HepG2 (cell line): ENCODE results near the gene SEC61G. TPM values are rescaled to one million over a fixed set of nuclear protein-coding genes. Genes with fewer than 3 reads are reported as not detected.
A peak's percentile ranks its signal among the peaks of the same experiment; 100 is the strongest.

Experiments
- ATAC-seq: fragments of 200-7000 bp; cut with Tn5 transposase; 3 replicates; pipeline ENCODE4 v1.9.1; 2020; ENCODE audit warnings: mild to moderate bottlenecking, moderate library complexity
- BruUV-seq: library from RNA; stranded (reverse); fragments of 400-500 nt; replicated peaks from 2 replicates; lab custom pipeline; 2021; lab: Mats Ljungman, UMichigan
- CTCF ChIA-PET: fragments of 300-600 bp; formaldehyde crosslinking; extraction: SDS; loops from one replicate; lab custom pipeline; 2021; ENCODE audit warnings: low total read pairs, inconsistent platforms, low intra/inter-chr PET ratio; lab: Yijun Ruan, JAX
- POLR2A ChIA-PET: fragments of 350-600 bp; sonication (Branson Sonifier 250); formaldehyde crosslinking; loops from one replicate; lab custom pipeline; 2020; ENCODE audit warnings: antibody characterized with exemption, inconsistent platforms; lab: Yijun Ruan, JAX
- DNase-seq: peaks from one replicate; pipeline ENCODE4 v3.0.0-alpha.2; 2015; ENCODE audit warnings: low spot score
- FAIRE-seq: peaks from 3 replicates; lab custom pipeline; 2011; peaks lifted over from hg19 to GRCh38; lab: Jason Lieb, UNC
- H2AFZ ChIP-seq: one replicate; pipeline ENCODE4 v1.6.1; 2011; ENCODE audit warnings: low read length, inconsistent platforms
- H3K27ac ChIP-seq: fragments of 300-600 bp; 3 replicates; pipeline ENCODE4 v1.8.0; 2011; ENCODE audit warnings: mixed run types, mild to moderate bottlenecking, mixed read lengths, low read length, inconsistent platforms; ENCODE audit not compliant: insufficient read depth; ENCODE audit errors: extremely low read length
- H3K27me3 ChIP-seq, 2 experiments: fragments of 200-600 bp in 1 of 2; 2 replicates in 1 of 2; 3 replicates in 1 of 2; pipeline versions ENCODE4 v1.6.0 to v1.8.0; 2011; ENCODE audit warnings: low read length in 2 of 2, mild to moderate bottlenecking in 2 of 2, moderate library complexity in 2 of 2, inconsistent platforms in 1 of 2; ENCODE audit not compliant: insufficient read depth in 2 of 2, control insufficient read depth in 1 of 2
- H3K36me3 ChIP-seq, 2 experiments: fragments of 200-600 bp in 1 of 2; replicated peaks in 1 of 2; 2 replicates in 1 of 2; 3 replicates in 1 of 2; pipeline versions ENCODE4 v1.5.1 to v1.8.0; 2011; ENCODE audit warnings: low read length in 2 of 2, inconsistent platforms in 1 of 2; ENCODE audit not compliant: insufficient read depth in 2 of 2, control insufficient read depth in 1 of 2
- H3K4me1 ChIP-seq: 2 replicates; pipeline ENCODE4 v1.5.1; 2012; ENCODE audit warnings: low read length, inconsistent platforms; ENCODE audit not compliant: insufficient read depth
- H3K4me2 ChIP-seq: 2 replicates; pipeline ENCODE4 v1.6.0; 2011; ENCODE audit warnings: low read depth, low read length, inconsistent platforms
- H3K4me3 ChIP-seq, 3 experiments: fragments of 200-600 bp in 1 of 3; sonication (generic), shearing (Covaris generic) in 1 of 3; replicated peaks in 1 of 3; 2 replicates each; pipeline ENCODE4 v1.5.1; 2011 to 2016; ENCODE audit warnings: low read length in 3 of 3, inconsistent platforms in 2 of 3, low read depth in 2 of 3, mild to moderate bottlenecking in 2 of 3, control low read depth in 1 of 3, mixed read lengths in 1 of 3; ENCODE audit not compliant: insufficient read depth in 1 of 3
- H3K79me2 ChIP-seq: one replicate; pipeline ENCODE4 v1.6.1; 2011; ENCODE audit warnings: low read length, inconsistent platforms; ENCODE audit not compliant: insufficient read depth
- H3K9ac ChIP-seq: 2 replicates; pipeline ENCODE4 v1.6.0; 2011; ENCODE audit warnings: mild to moderate bottlenecking, low read depth, low read length, inconsistent platforms; ENCODE audit not compliant: insufficient read depth
- H3K9me3 ChIP-seq: 2 replicates; pipeline ENCODE4 v1.5.1; 2012; ENCODE audit warnings: mild to moderate bottlenecking, low read length
- H4K20me1 ChIP-seq: 2 replicates; pipeline ENCODE4 v1.6.0; 2011; ENCODE audit warnings: inconsistent platforms, mild to moderate bottlenecking, low read length, moderate library complexity; ENCODE audit not compliant: insufficient read depth
- KDM3A ChIP-seq: IDR thresholded peaks from 2 replicates; pipeline ENCODE4 v1.6.1; 2018; ENCODE audit warnings: low read depth, missing compliant biosample characterization
- MAFF ChIP-seq: IDR thresholded peaks from 2 replicates; pipeline ENCODE4 v1.6.1; 2011; ENCODE audit warnings: low read depth, low read length, improper control_type of control experiment
- NR1H2 ChIP-seq: sonication (generic); formaldehyde crosslinking; IDR thresholded peaks from 2 replicates; pipeline ENCODE4 v1.8.1; 2022; ENCODE audit warnings: low read depth, missing genetic modification reagents, borderline replicate concordance
- SKI ChIP-seq: fragments of 450-650 bp; IDR thresholded peaks from one replicate; pipeline ENCODE4 v1.6.1; 2018; ENCODE audit warnings: mild to moderate bottlenecking; ENCODE audit not compliant: partially characterized antibody
- ZFP1 ChIP-seq: IDR thresholded peaks from 2 replicates; pipeline ENCODE4 v1.6.1; 2016
- ZMYM2 ChIP-seq: sonication (generic); formaldehyde crosslinking; IDR thresholded peaks from 2 replicates; pipeline ENCODE4 v1.8.0; 2022; ENCODE audit warnings: mild to moderate bottlenecking, missing genetic modification reagents
- ZNF484 ChIP-seq: sonication (generic); formaldehyde crosslinking; IDR thresholded peaks from 2 replicates; pipeline ENCODE4 v1.5.1; 2020; ENCODE audit warnings: mild to moderate bottlenecking, low read depth, missing genetic modification reagents, borderline replicate concordance
- ZNF616 ChIP-seq: sonication (generic); formaldehyde crosslinking; IDR thresholded peaks from 2 replicates; pipeline ENCODE4 v1.5.0; 2020; ENCODE audit warnings: low read depth, mild to moderate bottlenecking, missing genetic modification reagents
- WGBS: methylation state at CpG from one replicate; pipeline ENCODE4 v1.1.6; 2017; ENCODE audit warnings: low lambda C conversion rate; 5-methylcytosine and 5-hydroxymethylcytosine counted together
- in situ Hi-C: cut with HindIII; loops from 2 replicates; pipeline ENCODE4 v1.10.0; 2017; ENCODE audit warnings: low pct_unique_long_range_greater_than_20kb; ENCODE audit not compliant: extremely low pct_ligation_motif_present
- intact Hi-C: fragments of 100-400 bp; cut with micrococcal nuclease; formaldehyde crosslinking; loops from one replicate; pipeline ENCODE4 v1.10.0; 2022; ENCODE audit not compliant: unreplicated experiment
- polyA plus RNA-seq, 8 experiments: library from polyadenylated mRNA; depleted of rRNA in 3 of 8; stranded (reverse) in 7 of 8; unstranded in 1 of 8; fragments of >200 nt; fragmentation: Illumina TruSeq in 4 of 8; extraction: Trizol in 4 of 8; gene quantifications; 2 replicates each; pipeline versions ENCODE4 v1.2.1 to v1.2.3, GENCODE V29; 2011 to 2016; ENCODE audit warnings: low read depth in 4 of 8, missing spikeins in 1 of 8, mixed read lengths in 1 of 8; ENCODE audit not compliant: insufficient read depth in 1 of 8
- total RNA-seq, 5 experiments: library from RNA; depleted of rRNA; stranded (reverse); fragments of >200 nt; fragmentation: Illumina TruSeq; extraction: Trizol; gene quantifications; 2 replicates each; pipeline ENCODE4 v1.2.3, GENCODE V29; 2016; ENCODE audit warnings: low read depth in 1 of 5
- TF ChIP-seq, protein P1 (sequence below): sonication (generic); formaldehyde crosslinking; IDR thresholded peaks from 2 replicates; pipeline ENCODE4 v1.9.0; 2021; ENCODE audit warnings: missing genetic modification reagents, mild to moderate bottlenecking, borderline replicate concordance
- TF ChIP-seq, protein P2 (sequence below): sonication (generic); formaldehyde crosslinking; IDR thresholded peaks from 2 replicates; pipeline ENCODE4 v1.8.1; 2023; ENCODE audit warnings: missing genetic modification reagents, mild to moderate bottlenecking, borderline replicate concordance
- TF ChIP-seq, protein P3 (sequence below): sonication (generic); formaldehyde crosslinking; IDR thresholded peaks from 2 replicates; pipeline ENCODE4 v1.5.1; 2020; ENCODE audit warnings: missing genetic modification reagents, mild to moderate bottlenecking, borderline replicate concordance
- TF ChIP-seq, protein P4 (sequence below): sonication (generic); formaldehyde crosslinking; IDR thresholded peaks from one replicate; pipeline ENCODE4 v1.5.1; 2020; ENCODE audit warnings: mild to moderate bottlenecking, missing genetic modification reagents; ENCODE audit errors: not compliant biosample characterization

SEC61G gene
- total and polyA plus RNA-seq, 2 of the 13 experiments (the other 11 are each of a cell fraction or from before 2014, with no cell fraction given), result 126 to 328 TPM

DNA sequence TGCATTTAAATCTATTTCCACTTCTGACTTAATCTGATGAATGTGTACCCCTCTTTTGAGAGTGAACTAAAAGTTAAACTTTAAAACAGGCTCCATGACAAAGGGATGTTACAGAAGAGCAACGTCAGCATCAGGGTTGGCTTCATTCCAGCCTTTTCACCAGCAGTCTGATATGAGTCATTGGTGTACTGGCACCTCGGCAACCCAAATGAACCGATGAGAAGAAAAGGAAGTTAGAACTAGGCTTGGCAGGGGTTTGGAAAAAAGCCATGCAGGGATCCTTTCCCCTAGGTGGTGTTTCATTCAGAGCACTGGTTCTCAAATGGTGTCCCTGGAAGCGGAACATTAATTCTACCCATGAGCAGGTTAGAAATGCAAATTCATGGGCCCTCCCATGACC lies 53.6 kb downstream of the SEC61G start (continued):
- TF ChIP-seq, protein P1, sequence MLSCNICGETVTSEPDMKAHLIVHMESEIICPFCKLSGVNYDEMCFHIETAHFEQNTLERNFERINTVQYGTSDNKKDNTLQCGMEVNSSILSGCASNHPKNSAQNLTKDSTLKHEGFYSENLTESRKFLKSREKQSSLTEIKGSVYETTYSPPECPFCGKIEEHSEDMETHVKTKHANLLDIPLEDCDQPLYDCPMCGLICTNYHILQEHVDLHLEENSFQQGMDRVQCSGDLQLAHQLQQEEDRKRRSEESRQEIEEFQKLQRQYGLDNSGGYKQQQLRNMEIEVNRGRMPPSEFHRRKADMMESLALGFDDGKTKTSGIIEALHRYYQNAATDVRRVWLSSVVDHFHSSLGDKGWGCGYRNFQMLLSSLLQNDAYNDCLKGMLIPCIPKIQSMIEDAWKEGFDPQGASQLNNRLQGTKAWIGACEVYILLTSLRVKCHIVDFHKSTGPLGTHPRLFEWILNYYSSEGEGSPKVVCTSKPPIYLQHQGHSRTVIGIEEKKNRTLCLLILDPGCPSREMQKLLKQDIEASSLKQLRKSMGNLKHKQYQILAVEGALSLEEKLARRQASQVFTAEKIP (CRISPR knock-in tag), result no peak
- TF ChIP-seq ZMYM2 (no peak), MAFF (peak; percentile 41; the same call in 1 of the 2 replicates)
- TF ChIP-seq, protein P2, sequence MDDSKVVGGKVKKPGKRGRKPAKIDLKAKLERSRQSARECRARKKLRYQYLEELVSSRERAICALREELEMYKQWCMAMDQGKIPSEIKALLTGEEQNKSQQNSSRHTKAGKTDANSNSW (CRISPR knock-in tag), result no peak

DNA sequence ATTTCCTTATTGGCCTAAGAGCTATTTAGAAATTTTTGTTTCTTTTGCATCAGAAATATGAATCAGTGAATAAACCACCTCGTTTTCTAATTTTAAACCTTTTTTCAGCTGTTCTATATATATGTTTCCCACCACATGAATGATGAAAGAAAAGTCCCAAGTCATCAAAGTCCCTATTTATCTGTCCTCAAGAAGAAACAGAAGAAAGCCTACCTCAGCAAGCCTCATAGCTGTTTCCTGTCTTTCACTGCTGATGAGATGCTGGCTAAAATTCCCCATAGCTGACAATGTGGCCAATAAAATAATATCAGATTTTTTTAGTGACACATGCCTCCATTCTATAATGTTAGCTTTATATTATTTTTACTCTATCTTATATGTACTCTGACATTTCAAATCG lies 54.2 kb downstream of the SEC61G start:
- FAIRE-seq, result no peak
- Histone ChIP-seq H3K4me1 (no peaks in the 10 kb centered on the region), H3K79me2 (no peaks in the 10 kb centered on the region), H3K27me3 (peaks cover 1 to 3% of the 10 kb centered on the region in 2 experiments; a peak in 2 of 5 replicates), H3K9me3 (0 out of 2 replicates have a peak, but pooled peaks cover 6% of the 10 kb centered on the region), H2AFZ (no peak overlapping the region), H3K9ac (no peak overlapping the region), H3K36me3 (no peaks in the 10 kb centered on the region), H3K4me3 (no peak overlapping the region), H4K20me1 (no peaks in the 10 kb centered on the region), H3K27ac (no peak overlapping the region), H3K4me2 (no peak overlapping the region)
- CTCF ChIA-PET, result no interaction called here
- BruUV-seq, result no TSS peak
- no peak for ATAC-seq
- intact Hi-C loops, result no loop called here
- DNase-seq, result no peak
- POLR2A ChIA-PET, result no interaction called here
- WGBS, result 1% methylated on average over 2 of the region's 2 CpGs
- in situ Hi-C loops, result no loop called here
- TF ChIP-seq, protein P3, sequence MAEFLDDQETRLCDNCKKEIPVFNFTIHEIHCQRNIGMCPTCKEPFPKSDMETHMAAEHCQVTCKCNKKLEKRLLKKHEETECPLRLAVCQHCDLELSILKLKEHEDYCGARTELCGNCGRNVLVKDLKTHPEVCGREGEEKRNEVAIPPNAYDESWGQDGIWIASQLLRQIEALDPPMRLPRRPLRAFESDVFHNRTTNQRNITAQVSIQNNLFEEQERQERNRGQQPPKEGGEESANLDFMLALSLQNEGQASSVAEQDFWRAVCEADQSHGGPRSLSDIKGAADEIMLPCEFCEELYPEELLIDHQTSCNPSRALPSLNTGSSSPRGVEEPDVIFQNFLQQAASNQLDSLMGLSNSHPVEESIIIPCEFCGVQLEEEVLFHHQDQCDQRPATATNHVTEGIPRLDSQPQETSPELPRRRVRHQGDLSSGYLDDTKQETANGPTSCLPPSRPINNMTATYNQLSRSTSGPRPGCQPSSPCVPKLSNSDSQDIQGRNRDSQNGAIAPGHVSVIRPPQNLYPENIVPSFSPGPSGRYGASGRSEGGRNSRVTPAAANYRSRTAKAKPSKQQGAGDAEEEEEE (CRISPR knock-in tag), result no peak
- no peak for TF ChIP-seq ZNF484 (CRISPR knock-in tag)
- TF ChIP-seq NR1H2 (CRISPR knock-in tag), result no peak
- TF ChIP-seq, protein P4, sequence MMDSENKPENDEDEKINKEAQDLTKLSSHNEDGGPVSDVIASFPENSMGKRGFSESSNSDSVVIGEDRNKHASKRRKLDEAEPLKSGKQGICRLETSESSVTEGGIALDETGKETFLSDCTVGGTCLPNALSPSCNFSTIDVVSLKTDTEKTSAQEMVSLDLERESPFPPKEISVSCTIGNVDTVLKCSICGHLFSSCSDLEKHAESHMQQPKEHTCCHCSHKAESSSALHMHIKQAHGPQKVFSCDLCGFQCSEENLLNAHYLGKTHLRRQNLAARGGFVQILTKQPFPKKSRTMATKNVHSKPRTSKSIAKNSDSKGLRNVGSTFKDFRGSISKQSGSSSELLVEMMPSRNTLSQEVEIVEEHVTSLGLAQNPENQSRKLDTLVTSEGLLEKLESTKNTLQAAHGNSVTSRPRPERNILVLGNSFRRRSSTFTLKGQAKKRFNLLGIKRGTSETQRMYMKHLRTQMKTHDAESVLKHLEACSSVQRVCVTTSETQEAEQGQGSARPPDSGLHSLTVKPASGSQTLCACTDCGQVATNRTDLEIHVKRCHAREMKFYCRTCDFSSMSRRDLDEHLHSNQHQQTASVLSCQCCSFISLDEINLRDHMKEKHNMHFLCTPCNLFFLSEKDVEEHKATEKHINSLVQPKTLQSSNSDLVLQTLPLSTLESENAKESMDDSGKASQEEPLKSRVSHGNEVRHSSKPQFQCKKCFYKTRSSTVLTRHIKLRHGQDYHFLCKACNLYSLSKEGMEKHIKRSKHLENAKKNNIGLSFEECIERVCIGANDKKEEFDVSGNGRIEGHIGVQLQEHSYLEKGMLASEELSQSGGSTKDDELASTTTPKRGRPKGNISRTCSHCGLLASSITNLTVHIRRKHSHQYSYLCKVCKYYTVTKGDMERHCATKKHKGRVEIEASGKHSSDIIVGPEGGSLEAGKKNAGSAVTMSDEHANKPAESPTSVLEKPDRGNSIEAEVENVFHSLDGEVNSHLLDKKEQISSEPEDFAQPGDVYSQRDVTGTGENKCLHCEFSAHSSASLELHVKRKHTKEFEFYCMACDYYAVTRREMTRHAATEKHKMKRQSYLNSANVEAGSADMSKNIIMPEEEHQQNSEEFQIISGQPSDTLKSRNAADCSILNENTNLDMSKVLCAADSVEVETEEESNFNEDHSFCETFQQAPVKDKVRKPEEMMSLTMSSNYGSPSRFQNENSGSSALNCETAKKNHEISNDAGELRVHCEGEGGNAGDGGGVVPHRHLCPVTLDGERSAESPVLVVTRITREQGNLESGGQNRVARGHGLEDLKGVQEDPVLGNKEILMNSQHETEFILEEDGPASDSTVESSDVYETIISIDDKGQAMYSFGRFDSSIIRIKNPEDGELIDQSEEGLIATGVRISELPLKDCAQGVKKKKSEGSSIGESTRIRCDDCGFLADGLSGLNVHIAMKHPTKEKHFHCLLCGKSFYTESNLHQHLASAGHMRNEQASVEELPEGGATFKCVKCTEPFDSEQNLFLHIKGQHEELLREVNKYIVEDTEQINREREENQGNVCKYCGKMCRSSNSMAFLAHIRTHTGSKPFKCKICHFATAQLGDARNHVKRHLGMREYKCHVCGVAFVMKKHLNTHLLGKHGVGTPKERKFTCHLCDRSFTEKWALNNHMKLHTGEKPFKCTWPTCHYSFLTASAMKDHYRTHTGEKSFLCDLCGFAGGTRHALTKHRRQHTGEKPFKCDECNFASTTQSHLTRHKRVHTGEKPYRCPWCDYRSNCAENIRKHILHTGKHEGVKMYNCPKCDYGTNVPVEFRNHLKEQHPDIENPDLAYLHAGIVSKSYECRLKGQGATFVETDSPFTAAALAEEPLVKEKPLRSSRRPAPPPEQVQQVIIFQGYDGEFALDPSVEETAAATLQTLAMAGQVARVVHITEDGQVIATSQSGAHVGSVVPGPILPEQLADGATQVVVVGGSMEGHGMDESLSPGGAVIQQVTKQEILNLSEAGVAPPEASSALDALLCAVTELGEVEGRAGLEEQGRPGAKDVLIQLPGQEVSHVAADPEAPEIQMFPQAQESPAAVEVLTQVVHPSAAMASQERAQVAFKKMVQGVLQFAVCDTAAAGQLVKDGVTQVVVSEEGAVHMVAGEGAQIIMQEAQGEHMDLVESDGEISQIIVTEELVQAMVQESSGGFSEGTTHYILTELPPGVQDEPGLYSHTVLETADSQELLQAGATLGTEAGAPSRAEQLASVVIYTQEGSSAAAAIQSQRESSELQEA (CRISPR knock-in tag), result no peak
- no peak for TF ChIP-seq ZFP1 (CRISPR knock-in tag)
- TF ChIP-seq ZNF616, result no peak
- no peak for TF ChIP-seq KDM3A (CRISPR knock-in tag)
- TF ChIP-seq SKI, result no peak
